ENCODE results near the gene RIMBP2. TPM values are rescaled to one million over a fixed set of nuclear protein-coding genes. Genes with fewer than 3 reads are reported as not detected.

RIMBP2 gene
- polyA plus RNA-seq, 3 donors: 16.5 to 26.5 (median 20.9) TPM

DNA sequence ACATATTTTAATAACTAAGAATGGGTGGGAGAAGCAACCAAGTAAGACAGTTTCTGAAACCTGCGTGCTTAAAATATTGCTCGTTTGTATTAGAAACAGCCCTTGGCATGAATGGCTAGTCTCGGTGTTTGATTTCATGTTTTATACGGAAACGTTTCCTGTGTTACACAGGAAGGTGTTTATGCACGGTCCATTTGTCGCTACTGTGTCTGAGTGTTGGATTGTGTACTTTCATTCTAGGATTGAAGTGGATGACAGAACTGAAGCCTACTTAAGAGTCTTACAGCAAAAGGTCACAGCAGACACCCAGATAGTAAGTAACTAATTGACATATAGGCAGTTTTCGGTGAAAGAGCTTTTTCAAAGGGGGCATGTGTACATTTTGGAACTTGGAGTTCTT lies 358.9 kb downstream of the RIMBP2 start:
- no peak for DNase-seq (ENCODE audit: extremely low read depth in 1 of 11, low read depth in 9 of 11, low spot score in 4 of 11)

DNA sequence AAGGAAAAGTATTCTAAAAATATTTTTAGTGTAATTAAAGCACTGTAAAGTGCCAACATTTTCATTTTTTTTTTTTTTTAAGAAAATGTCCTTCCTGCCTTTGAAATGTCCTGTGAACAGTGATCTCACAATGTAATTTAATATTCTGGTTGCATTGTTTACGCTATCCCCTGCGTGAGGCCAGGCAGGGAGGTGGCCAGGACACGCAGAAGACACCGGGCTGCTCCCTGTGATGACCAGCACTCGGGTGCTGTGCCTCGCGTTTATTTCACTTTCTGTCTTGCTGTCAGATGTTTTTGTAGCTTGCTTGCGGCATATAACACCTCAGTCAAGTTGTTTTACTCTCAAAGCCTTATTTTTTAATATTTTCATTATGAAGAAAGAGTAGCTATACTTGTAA lies 359.9 kb downstream of the RIMBP2 start:
- DNase-seq (ENCODE audit: extremely low read depth in 1 of 11, low read depth in 9 of 11, low spot score in 4 of 11): no peak

DNA sequence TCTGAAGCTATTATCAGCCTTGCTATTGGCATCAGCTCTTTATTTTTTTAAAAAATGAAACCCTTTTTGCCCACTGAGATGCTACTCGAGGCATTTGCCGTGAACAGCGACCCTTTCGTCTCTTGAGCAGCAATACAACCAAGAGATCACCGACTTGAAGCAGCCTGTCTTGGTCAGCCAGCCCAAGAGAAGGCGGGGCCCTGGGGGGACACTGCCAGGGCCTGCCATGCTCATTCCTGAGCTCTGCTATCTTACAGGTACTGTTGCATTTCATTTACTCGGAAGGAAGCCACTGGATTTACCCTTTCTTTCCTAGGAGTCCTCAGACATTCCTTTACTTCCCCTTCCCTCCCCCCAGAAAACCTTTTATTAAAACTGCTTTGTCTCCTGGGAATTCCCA lies 361.7 kb downstream of the RIMBP2 start:
- DNase-seq (ENCODE audit: extremely low read depth in 1 of 11, low read depth in 9 of 11, low spot score in 4 of 11): no peak

DNA sequence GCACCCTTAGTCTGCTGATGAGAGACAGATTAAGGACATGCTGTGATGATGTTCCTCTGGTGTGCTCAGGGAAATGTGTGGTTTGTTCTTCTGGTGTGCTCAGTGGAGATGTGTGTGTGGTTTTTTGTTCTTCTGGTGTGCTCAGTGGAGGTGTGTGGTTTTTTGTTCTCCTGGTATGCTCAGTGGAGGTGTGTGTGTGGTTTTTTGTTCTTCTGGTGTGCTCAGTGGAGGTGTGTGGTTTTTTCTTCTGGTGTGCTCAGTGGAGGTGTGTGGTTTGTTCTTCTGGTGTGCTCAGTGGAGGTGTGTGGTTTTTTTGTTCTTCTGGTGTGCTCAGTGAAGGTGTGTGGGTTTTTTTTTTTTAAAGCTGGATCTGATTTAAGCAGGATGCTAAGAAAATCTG lies 363.0 kb downstream of the RIMBP2 start:
- no peak for DNase-seq (ENCODE audit: extremely low read depth in 1 of 11, low read depth in 9 of 11, low spot score in 4 of 11)

DNA sequence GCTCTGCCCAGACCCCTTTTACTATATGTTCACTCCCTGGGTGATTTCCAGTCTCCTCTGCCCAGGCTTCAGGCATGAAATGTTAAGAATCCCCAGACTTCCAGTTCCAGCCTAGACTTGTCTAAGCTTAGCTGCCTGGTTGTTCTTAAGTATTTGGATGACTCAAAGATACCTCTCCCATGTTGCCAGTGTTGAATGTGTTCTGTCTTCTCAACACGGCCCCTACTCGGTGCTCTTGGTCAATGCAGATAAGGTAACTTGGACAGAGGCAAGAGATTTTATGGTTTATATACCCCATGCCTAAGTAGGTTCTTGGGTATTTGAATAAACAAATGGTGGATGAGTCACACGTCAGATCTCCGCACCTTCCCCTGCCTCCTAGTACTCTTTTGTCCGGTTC lies 364.8 kb downstream of the RIMBP2 start:
- no peak for DNase-seq (ENCODE audit: extremely low read depth in 1 of 11, low read depth in 9 of 11, low spot score in 4 of 11)

DNA sequence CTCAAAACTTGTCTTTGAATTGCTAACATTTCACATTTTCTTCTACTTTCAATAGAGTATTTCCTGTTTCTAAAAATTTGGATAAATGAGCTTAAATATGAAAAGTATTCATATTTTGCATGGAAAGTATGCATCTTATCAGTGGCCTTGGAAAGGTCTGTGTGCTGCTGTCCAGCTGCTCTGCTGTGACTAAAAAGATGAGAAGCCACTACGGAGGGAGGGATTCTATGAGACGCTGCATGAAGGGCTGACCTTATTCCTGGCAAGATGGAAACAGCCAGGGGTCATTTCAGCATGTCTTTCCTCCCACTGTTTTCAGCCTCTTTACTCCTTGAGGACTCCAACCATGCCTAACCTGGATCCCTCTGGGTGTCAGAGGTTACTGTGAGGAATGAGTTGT lies 365.4 kb downstream of the RIMBP2 start:
- DNase-seq (ENCODE audit: extremely low read depth in 1 of 11, low read depth in 9 of 11, low spot score in 4 of 11): no peak

DNA sequence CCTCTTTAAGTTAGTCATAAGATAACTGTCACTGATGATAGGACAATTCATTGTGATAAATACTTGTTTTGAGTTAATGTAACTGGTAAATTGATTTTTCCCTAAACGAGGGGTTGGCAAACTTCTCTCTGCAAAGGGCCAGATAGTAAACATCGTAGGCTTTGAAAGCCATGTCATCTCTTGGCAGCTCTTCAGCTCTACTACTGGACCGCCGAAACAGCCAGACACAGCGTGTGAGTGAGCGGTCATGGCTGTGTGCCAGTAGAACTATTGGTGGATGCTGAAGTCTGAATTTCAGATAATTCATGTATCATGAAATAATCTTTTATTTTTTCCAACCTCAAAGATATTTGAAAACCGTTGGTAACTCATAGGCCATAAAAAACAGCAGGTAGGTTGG lies 368.5 kb downstream of the RIMBP2 start:
- DNase-seq (ENCODE audit: extremely low read depth in 1 of 11, low read depth in 9 of 11, low spot score in 4 of 11): no peak

Other genes with a start within 250 kb of the RIMBP2 start
- gene STX2, start 123.0 kb upstream of the RIMBP2 start, polyA plus RNA-seq (ENCODE audit: insufficient read length in 3 of 3): 10 to 100 TPM; 25.3 to 35.0 (median 29.4) TPM
- 100 to 1,000 TPM; 533 to 711 (median 697) TPM for gene RAN, start 155.8 kb upstream of the RIMBP2 start, polyA plus RNA-seq (ENCODE audit: insufficient read length in 3 of 3)
- gene ADGRD1, start 237.6 kb upstream of the RIMBP2 start, polyA plus RNA-seq (ENCODE audit: insufficient read length in 3 of 3): 10 to 100 TPM; 12.8 to 15.0 (median 14.3) TPM